ENCODE measurements around the gene ASCL2. TPM values are rescaled to one million over a fixed set of nuclear protein-coding genes. Genes with fewer than 3 reads are reported as not detected.

ASCL2 gene
- total RNA-seq, 1 donor from 2014 or later: 5.6 TPM

DNA sequence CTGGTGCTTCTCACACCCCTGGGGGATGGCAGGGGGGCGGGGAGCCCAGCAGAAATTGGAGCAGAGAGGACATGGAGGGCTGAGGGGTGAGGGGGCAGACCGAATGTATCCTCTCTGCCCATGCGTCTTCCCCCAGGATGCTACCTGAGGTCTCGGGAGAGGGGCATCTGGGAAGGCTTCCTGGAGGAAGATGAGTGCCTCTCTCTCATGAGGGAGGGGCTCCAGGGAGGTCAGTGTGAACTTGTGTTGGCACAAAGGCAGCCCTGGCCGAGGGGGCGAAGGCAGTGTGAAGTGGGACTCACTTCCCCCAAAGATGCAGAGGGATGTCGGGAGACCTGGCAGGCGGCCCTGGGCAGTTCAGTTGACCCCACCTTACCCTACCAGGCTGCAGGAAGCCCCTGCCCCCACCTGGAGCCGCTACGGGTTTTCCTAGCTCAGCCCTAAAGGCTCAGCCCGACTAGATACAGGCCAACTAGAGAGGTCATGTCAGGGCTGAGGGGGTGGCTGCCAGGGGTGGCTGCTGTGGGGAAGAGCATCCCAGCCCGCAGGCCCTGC is 10.4 kb downstream of the ASCL2 start:
- DNase-seq (ENCODE audit: extremely low spot score, unreplicated experiment): no peak
- Mint-ChIP-seq H3K4me1 (ENCODE audit: unreplicated experiment) (peaks cover 10% of the 10 kb centered on the region), H3K36me3 (no peaks in the 10 kb centered on the region)

DNA sequence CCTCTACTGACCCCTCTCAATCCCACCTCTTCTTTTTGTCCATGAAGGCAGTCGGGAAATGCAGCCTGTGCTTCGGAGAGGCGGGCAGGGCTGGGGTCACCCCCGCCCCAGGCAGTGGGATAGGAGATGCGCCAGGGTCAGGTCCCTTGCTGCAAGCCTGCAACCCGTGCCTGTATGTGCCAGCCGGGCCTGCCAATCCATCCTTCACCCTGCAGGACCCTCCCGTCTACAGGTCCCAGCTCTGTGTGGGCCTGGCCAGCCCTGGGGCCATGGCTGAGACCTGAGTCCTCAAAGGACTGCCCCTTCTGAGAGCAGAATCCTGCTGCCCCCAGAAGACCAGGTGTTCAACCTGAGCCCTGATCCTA is 10.9 kb downstream of the ASCL2 start:
- Mint-ChIP-seq H3K36me3 (no peaks in the 10 kb centered on the region), H3K9me3 (no peaks in the 10 kb centered on the region), H3K4me3 (no peak overlapping the region), H3K4me1 (ENCODE audit: unreplicated experiment) (peaks cover 10% of the 10 kb centered on the region), H3K27ac (peak overlapping the region; percentile 29), H3K27me3 (peaks cover 1% of the 10 kb centered on the region)
- no peak for DNase-seq (ENCODE audit: extremely low spot score, unreplicated experiment)
- TF ChIP-seq, protein P1, sequence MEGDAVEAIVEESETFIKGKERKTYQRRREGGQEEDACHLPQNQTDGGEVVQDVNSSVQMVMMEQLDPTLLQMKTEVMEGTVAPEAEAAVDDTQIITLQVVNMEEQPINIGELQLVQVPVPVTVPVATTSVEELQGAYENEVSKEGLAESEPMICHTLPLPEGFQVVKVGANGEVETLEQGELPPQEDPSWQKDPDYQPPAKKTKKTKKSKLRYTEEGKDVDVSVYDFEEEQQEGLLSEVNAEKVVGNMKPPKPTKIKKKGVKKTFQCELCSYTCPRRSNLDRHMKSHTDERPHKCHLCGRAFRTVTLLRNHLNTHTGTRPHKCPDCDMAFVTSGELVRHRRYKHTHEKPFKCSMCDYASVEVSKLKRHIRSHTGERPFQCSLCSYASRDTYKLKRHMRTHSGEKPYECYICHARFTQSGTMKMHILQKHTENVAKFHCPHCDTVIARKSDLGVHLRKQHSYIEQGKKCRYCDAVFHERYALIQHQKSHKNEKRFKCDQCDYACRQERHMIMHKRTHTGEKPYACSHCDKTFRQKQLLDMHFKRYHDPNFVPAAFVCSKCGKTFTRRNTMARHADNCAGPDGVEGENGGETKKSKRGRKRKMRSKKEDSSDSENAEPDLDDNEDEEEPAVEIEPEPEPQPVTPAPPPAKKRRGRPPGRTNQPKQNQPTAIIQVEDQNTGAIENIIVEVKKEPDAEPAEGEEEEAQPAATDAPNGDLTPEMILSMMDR (conservative IDR thresholded peaks at IDR 0.05): no peak

More for the DNA sequence above, 10.4 kb downstream of the ASCL2 start:
- TF ChIP-seq, protein P1 (conservative IDR thresholded peaks at IDR 0.05): no peak
- peaks cover 6% of the 10 kb centered on the region for H3K27me3 Mint-ChIP-seq
- no peaks in the 10 kb centered on the region for H3K9me3 Mint-ChIP-seq
- no peak overlapping the region for H3K27ac Mint-ChIP-seq
- no peak overlapping the region for H3K4me3 Mint-ChIP-seq

DNA sequence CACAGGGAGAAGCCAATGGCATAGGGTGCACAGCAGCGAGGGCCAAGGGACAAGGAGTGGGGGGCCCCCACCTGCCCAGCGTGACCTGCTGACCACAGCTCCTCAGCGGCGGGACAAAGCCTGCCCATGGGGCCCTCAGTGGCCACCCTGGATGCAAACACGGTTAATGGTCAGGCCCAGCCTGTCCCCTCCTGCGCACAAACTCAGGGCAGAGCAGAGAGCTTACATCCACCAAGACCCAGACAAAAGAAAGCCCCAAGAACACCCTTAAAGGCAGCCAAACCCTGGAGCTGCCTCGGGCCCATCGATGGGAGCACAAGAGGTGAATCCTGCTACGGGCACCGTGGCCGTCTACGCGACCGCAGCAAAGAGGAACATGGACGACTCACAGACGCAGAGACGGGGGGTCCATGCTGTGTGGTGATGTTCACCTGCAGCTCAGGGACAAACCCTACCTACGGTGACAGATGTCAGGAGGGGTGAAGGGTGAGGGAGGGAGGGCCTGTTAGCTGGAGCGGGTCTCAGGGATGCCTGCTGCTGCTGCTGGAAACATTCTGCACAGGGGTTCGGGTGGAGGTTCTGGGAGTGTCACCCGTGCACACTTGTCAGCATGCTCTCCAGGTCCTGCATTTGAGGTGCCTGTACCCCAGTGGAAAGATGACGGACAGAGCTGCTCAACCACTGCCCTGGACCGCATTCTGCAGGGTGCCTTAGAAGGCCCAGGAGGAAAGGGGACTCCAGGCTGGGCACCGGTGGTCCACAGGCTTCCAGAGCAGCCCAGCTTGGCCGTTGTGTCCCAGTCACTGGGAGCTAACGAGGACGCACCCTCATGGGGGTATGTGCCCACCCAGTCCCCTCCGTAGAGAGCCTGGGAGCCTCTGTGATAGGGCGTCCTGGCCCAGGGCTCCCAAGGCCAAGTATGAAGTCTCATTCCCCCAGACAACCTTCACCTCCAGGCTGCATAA is 11.6 kb downstream of the ASCL2 start:
- Mint-ChIP-seq H3K27me3 (no peaks in the 10 kb centered on the region), H3K27ac (peak overlapping the region; percentile 29), H3K9me3 (no peaks in the 10 kb centered on the region), H3K36me3 (no peaks in the 10 kb centered on the region), H3K4me3 (no peak overlapping the region), H3K4me1 (ENCODE audit: unreplicated experiment) (peaks cover 10% of the 10 kb centered on the region)
- peak; percentile 67 for DNase-seq (ENCODE audit: extremely low spot score, unreplicated experiment)
- TF ChIP-seq, protein P1 (conservative IDR thresholded peaks at IDR 0.05): no peak

DNA sequence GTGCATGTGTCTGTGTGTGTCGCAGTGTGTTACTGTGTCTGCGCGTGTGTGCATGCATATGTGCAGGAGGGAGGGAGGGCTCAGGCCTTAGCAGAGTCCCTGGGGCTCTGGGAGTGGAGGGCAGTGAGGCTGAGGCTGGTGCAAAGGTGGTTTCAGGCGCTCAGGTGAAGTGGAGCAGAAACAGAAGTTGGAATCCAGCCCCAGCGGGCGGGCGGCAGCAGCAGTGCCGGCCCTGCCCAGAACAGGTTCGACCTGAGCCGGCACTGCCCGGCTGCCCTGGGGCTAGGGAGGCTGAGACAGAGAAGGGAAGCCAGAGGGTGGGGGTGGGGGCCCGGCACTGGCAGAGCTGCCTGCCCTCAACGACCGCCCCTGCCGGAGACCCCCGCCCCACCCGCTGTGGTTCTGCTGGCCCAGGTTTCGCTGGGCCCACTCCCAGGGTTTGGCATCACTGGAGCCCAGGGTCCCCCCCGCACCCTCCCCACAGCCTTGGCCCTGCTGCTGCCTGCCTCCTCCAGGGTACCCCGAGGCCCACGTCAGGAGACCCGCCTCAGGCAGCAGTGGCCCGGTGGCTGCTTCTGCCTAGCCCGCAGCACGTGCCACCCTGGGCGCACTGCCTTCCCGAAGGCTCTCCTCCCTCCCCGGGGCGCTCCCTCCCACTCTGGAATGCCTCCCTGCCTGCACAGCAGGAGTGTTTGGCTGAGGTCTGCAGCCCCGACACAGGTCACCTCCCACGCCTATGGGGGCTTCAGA is 13.3 kb downstream of the ASCL2 start:
- no peaks in the 10 kb centered on the region for H3K36me3 Mint-ChIP-seq
- peak overlapping the region; percentile 71 for H3K4me3 Mint-ChIP-seq
- H3K27me3 Mint-ChIP-seq: no peaks in the 10 kb centered on the region
- peaks cover 8% of the 10 kb centered on the region for H3K4me1 Mint-ChIP-seq (ENCODE audit: unreplicated experiment)
- TF ChIP-seq, protein P1 (conservative IDR thresholded peaks at IDR 0.05): no peak
- peak overlapping the region; percentile 85 for H3K27ac Mint-ChIP-seq
- peak; percentile 78 for DNase-seq (ENCODE audit: extremely low spot score, unreplicated experiment)
- H3K9me3 Mint-ChIP-seq: no peaks in the 10 kb centered on the region

DNA sequence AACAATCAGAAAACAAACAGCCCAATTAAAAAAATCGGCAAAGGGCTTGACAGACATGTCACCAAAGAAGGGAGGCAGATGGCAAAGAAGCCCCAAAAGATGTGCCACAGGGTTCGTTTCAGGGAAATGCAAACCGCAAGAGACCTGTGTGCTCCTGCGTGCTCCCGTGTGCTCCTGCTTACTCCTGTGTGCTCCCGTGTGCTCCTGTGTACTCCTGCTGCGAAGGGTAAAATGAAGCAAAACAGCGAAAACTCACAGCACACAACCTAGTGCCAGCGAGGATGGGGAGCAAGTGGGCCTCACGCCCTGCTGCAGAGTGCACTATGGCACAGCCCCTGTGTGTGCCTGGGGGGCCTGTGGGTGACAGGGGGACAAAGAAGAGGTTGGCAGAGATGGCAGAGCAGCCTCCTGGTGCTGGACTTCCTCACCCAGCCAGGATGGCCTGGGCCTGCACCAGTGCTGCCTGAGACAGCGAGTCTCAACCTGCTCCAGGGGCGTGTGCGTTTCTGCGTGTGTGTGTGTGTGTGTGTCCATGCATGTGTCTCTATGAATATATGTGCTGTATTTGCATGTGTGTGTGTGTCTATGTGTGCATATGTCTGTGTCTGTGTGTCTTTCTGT is 14.0 kb downstream of the ASCL2 start:
- DNase-seq (ENCODE audit: extremely low spot score, unreplicated experiment): no peak
- peaks cover 5% of the 10 kb centered on the region for H3K4me1 Mint-ChIP-seq (ENCODE audit: unreplicated experiment)
- no peaks in the 10 kb centered on the region for H3K9me3 Mint-ChIP-seq
- TF ChIP-seq, protein P1 (conservative IDR thresholded peaks at IDR 0.05): no peak
- H3K36me3 Mint-ChIP-seq: no peaks in the 10 kb centered on the region
- H3K27ac Mint-ChIP-seq: peak overlapping the region; percentile 85
- H3K4me3 Mint-ChIP-seq: peak overlapping the region; percentile 71
- no peaks in the 10 kb centered on the region for H3K27me3 Mint-ChIP-seq

Measured in type B pancreatic cell (in vitro differentiated cells).